Lung (tissue), 12 donors: ENCODE data around the gene SEL1L3. TPM values are rescaled to one million over a fixed set of nuclear protein-coding genes. Genes with fewer than 3 reads are reported as not detected.

Experiments used
- ATAC-seq: fragments of 200-7000 bp; cut with Tn5 transposase; one replicate; pipeline ENCODE4 v1.9.1; 2020; ENCODE audit warnings: moderate number of reproducible peaks; ENCODE audit not compliant: insufficient read depth, low FRiP score
- DNase-seq, 3 donors: peaks; one replicate each; pipeline ENCODE4 v3.0.0-alpha.2; 2013 to 2017
- H3K27ac ChIP-seq, 2 donors: one replicate each; pipeline ENCODE4 v1.5.1; 2013; ENCODE audit warnings: mild to moderate bottlenecking in 2 of 2, moderate library complexity in 2 of 2, control low read depth in 1 of 2, inconsistent platforms in 1 of 2, low read depth in 1 of 2, low read length in 1 of 2
- H3K27me3 ChIP-seq, 3 donors: one replicate each; pipeline ENCODE4 v1.5.1; 2013; ENCODE audit warnings: low read length in 2 of 3; ENCODE audit not compliant: control insufficient read depth in 3 of 3, insufficient read depth in 3 of 3
- H3K36me3 ChIP-seq, 4 donors: one replicate each; pipeline ENCODE4 v1.5.1; 2013; ENCODE audit warnings: low read length in 4 of 4, mild to moderate bottlenecking in 1 of 4, moderate library complexity in 1 of 4; ENCODE audit not compliant: control insufficient read depth in 4 of 4, insufficient read depth in 4 of 4
- H3K4me1 ChIP-seq, 5 donors: one replicate each; pipeline ENCODE4 v1.5.1; 2013; ENCODE audit warnings: low read length in 5 of 5, mild to moderate bottlenecking in 2 of 5, moderate library complexity in 1 of 5; ENCODE audit not compliant: control insufficient read depth in 5 of 5, insufficient read depth in 5 of 5
- H3K4me3 ChIP-seq: one replicate; pipeline ENCODE4 v1.5.1; 2013; ENCODE audit warnings: mild to moderate bottlenecking, control low read depth, moderate library complexity
- H3K9ac ChIP-seq, 2 donors: one replicate each; pipeline ENCODE4 v1.5.1; 2013; ENCODE audit warnings: low read length in 2 of 2, control low read depth in 1 of 2; ENCODE audit not compliant: insufficient read depth in 1 of 2
- H3K9me3 ChIP-seq, 4 donors: one replicate each; pipeline ENCODE4 v1.5.1; 2013; ENCODE audit warnings: low read length in 3 of 4, mild to moderate bottlenecking in 1 of 4, moderate library complexity in 1 of 4; ENCODE audit not compliant: control insufficient read depth in 4 of 4, insufficient read depth in 3 of 4
- CTCF ChIP-seq: IDR thresholded peaks from 2 replicates; pipeline ENCODE4 v1.5.1; 2012; ENCODE audit warnings: mild to moderate bottlenecking; ENCODE audit errors: control extremely low read depth, extremely low read depth
- WGBS, 2 donors: extraction: QIAGEN DNeasy Blood & Tissue Kit; methylation state at CpG; one replicate each; pipeline ENCODE4 v1.1.7; 2013; 5-methylcytosine and 5-hydroxymethylcytosine counted together
- polyA plus RNA-seq, 2 donors: library from polyadenylated mRNA; stranded (reverse); fragments of 200-250 nt; gene quantifications; one replicate each; pipeline ENCODE4 v1.2.1, GENCODE V29; 2013
- total RNA-seq, 2 donors: library from RNA; depleted of rRNA in 1 of 2; stranded (reverse); fragments of >200 nt in 1 of 2; gene quantifications; one replicate each; pipeline ENCODE4 v1.2.1, GENCODE V29; 2014 to 2021
- donor health status: control.
- donor health status: control.
- donor health status: Bipolar disorder and iron deficiency.
- donor health status: healthy.
- donor health status: DM: yes; HTN: yes; CAD: no.

Gene SEL1L3
- total and polyA plus RNA-seq, 4 donors, result 29.2 to 93.3 (median 57.1) TPM

DNA sequence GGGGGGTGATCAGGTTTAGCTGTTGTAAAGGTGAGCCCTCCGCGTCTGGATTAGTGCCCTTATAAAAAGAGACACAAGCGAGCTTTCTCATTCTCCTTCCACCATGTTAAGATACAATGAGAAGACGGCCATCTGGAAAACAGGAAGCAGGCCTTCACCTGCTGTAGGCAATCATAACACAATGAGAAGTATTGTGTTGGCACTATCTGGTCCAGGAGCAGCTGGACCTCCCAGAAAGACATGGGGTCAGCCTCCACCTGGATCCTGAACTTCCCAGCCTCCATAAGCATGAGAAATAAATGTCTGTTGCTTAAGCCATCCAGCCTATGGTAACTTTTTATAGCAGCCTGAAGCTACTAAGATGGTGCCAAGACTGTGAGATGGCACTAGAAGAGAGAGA, 42.6 kb upstream of the SEL1L3 start:
- ATAC-seq, result no peak
- no peak for TF ChIP-seq CTCF
- H3K4me3 ChIP-seq, result no peak overlapping the region
- 94% methylated on average over 4 of the region's 4 CpGs for WGBS, 2 donors
- DNase-seq, result no peak
- no peak overlapping the region for H3K9ac ChIP-seq
- peaks cover 0 to 5% (median 0%) of the 10 kb centered on the region in 5 donors for H3K4me1 ChIP-seq
- H3K9me3 ChIP-seq, result no peaks in the 10 kb centered on the region
- no peak overlapping the region for H3K27ac ChIP-seq
- H3K36me3 ChIP-seq, result no peaks in the 10 kb centered on the region
- H3K27me3 ChIP-seq, result no peaks in the 10 kb centered on the region

GRCh38 chr4:25904748-25905082, 41.9 kb upstream of the SEL1L3 start:
- DNase-seq (no peak), ATAC-seq (no peak)
- no peaks in the 10 kb centered on the region for H3K9me3 ChIP-seq
- no peak for TF ChIP-seq CTCF
- no peak overlapping the region for H3K9ac ChIP-seq
- no peaks in the 10 kb centered on the region for H3K36me3 ChIP-seq
- H3K4me3 ChIP-seq, result no peak overlapping the region
- peaks cover 0 to 5% (median 0%) of the 10 kb centered on the region in 5 donors for H3K4me1 ChIP-seq
- no peak overlapping the region for H3K27ac ChIP-seq
- H3K27me3 ChIP-seq, result no peaks in the 10 kb centered on the region
- 91% methylated on average over 3 of the region's 3 CpGs for WGBS, 2 donors

DNA sequence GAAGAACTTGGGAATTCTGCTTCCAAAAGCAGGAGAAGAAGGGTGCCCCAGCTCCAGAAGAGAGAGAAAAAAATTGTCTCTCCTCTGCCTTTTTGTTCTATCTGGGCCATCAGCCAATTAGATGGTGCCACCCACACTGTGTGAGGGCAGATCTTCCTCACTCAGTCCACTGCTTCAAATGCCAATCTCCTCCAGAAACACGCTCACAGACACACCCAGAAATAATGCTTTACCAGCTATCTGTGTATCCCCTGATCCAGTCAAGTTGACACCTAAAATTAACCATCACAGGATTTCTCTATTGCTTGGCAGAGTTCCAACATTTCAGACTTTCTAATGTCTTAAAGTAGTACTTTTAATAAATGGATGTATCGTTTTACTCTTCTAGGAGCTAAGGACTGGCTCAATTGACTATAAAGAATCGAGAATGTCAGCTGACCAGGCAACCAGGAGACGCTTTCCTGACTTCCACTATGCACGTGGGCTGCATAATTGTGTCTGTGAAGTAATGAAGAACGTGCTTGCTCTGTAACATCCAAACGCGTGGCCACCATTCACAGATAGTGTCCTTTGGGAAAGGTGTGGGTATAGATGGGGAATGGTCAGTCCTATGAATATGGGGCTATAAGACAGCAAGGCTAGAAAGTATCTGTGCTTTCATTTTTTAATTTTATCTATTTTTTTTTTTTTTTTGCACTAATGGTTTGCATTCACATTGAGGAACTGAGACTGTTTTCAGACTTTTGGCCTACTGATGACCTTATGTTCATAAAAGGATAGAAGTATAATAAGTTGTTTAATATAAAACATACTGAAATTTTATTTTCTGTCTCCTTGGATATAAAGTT, 41.3 kb upstream of the SEL1L3 start:
- 80 to 85% methylated on average over 8 of the region's 8 CpGs for WGBS, 2 donors
- no peaks in the 10 kb centered on the region for H3K27me3 ChIP-seq
- no peak overlapping the region for H3K27ac ChIP-seq
- TF ChIP-seq CTCF, result no peak
- ATAC-seq (no peak), DNase-seq (no peak)
- H3K9me3 ChIP-seq, result no peaks in the 10 kb centered on the region
- H3K4me1 ChIP-seq, result peaks cover 0 to 5% (median 0%) of the 10 kb centered on the region in 5 donors
- H3K4me3 ChIP-seq, result no peak overlapping the region
- H3K36me3 ChIP-seq, result no peaks in the 10 kb centered on the region
- H3K9ac ChIP-seq, result no peak overlapping the region
